MG63 (cell line): ENCODE results near the gene TRIM9. TPM values are rescaled to one million over a fixed set of nuclear protein-coding genes. Genes with fewer than 3 reads are reported as not detected.
"Not testable (repeated sequence)": the region's sequence is repeated elsewhere in the genome, so short reads cannot be mapped to it uniquely, and the experiment has no call there.

Source experiments
- DNase-seq: peaks from one replicate; pipeline ENCODE4 v3.0.0-alpha.2; 2020
- H3K27me3 ChIP-seq: fragments of 250-450 bp; sonication (Bioruptor Pico); 2 replicates; pipeline ENCODE4 v1.5.1; 2020; ENCODE audit warnings: mild to moderate bottlenecking, moderate library complexity
- H3K36me3 ChIP-seq: fragments of 250-450 bp; sonication (Bioruptor Pico); 2 replicates; pipeline ENCODE4 v1.5.1; 2020; ENCODE audit warnings: mild to moderate bottlenecking, moderate library complexity
- H3K4me3 ChIP-seq: fragments of 250-450 bp; sonication (Bioruptor Pico); 2 replicates; pipeline ENCODE4 v1.5.1; 2020; ENCODE audit warnings: mild to moderate bottlenecking, moderate library complexity
- H3K9me3 ChIP-seq: fragments of 250-450 bp; sonication (Bioruptor Pico); 2 replicates; pipeline ENCODE4 v1.5.1; 2020; ENCODE audit warnings: mild to moderate bottlenecking, moderate library complexity
- total RNA-seq: library from RNA; depleted of rRNA; stranded (reverse); fragments of >200 nt; shearing (Covaris generic); gene quantifications from 2 replicates; pipeline ENCODE4 v1.2.3, GENCODE V29; 2014; ENCODE audit warnings: low replicate concordance

Gene TRIM9
- total RNA-seq, 1 experiment from 2014 or later, result 0.33 TPM

DNA sequence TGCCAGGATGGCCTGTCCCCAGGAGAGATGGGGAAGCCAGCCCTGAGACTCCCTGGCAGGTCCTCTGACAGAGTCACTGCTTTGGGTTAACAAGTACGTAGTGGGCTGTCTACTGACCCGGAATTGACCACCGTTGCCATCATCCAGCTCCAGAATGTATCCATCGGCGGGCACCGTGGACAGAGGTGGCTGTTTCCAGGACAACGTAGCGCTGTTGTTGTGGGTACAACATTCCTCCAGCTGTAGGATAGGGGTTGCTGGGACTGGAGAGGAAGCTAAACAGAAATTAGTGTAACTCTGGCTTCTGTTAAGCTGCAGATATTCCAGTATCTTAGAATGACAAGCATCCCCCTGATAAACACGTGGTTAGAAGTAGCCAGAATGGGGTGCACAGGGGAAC is 94.3 kb downstream of the TRIM9 start:
- Histone ChIP-seq H3K36me3 (no peaks in the 10 kb centered on the region), H3K9me3 (no peaks in the 10 kb centered on the region), H3K4me3 (no peak overlapping the region), H3K27me3 (no peaks in the 10 kb centered on the region)
- DNase-seq, result no peak

DNA sequence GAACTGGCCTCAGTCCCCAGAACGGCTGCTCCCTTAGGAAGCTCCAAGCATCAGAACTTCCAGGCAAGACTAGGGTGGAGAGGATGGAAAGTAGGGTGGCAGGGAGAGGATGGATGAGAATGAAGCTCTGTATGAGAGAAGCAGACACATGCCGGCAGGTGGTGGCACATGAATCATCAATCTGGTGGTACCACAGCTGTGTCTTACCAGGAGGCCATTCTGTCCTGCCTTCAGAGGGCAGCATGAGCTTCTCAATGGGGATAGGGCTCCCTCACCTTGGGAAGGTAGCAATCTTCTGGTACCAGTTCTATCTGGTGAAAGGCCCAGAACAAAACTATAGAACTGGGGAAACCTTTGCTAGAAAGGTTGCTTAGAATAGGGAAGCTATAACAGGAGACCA is 95.2 kb downstream of the TRIM9 start:
- H3K36me3 ChIP-seq, result no peaks in the 10 kb centered on the region
- no peaks in the 10 kb centered on the region for H3K9me3 ChIP-seq
- no peaks in the 10 kb centered on the region for H3K27me3 ChIP-seq
- no peak for DNase-seq
- no peak overlapping the region for H3K4me3 ChIP-seq

DNA sequence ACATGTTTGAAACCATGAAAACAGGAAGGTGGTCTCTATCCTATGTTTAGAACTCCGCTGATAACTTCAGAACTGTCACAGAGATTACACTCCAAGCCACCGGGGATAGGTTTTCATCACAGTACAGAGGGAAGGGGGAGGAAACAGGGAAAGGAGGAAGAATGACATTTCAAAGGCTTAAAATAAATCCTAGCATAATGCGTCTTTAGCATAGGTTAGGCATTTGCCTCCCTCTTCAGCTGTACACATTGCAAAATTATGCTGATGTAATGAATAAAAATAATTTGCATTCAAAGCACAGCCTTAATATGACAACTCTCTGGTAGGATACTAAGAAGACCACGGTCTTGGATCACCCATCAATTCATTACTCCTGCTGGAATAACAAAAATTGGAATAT is 96.3 kb downstream of the TRIM9 start:
- DNase-seq, result no peak
- H3K27me3 ChIP-seq, result no peaks in the 10 kb centered on the region

DNA sequence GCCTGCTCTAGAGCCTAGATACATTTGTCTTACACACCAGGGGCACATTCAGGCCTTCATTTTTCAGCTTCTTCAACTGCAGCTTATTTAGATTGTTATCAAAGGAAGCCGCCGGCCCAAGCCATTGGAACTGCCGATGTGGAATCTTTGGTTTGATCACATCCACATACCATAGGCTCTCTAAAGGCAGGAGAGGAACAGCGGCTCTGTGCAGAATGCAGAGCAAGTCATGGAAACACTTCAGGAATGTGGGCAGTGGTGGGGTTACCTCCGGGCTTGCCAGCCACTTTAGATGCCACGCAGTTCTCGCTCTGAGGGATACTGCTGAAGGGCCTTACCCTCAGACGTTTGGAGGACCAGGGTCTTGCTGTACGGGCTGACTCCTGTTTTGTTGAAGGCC is 97.2 kb downstream of the TRIM9 start:
- no peak overlapping the region for H3K4me3 ChIP-seq
- H3K36me3 ChIP-seq, result no peaks in the 10 kb centered on the region
- H3K9me3 ChIP-seq, result no peaks in the 10 kb centered on the region
- no peaks in the 10 kb centered on the region for H3K27me3 ChIP-seq
- no peak for DNase-seq

More for the DNA sequence above, 96.3 kb downstream of the TRIM9 start:
- H3K4me3 ChIP-seq, result no peak overlapping the region
- no peaks in the 10 kb centered on the region for H3K9me3 ChIP-seq
- no peaks in the 10 kb centered on the region for H3K36me3 ChIP-seq

DNA sequence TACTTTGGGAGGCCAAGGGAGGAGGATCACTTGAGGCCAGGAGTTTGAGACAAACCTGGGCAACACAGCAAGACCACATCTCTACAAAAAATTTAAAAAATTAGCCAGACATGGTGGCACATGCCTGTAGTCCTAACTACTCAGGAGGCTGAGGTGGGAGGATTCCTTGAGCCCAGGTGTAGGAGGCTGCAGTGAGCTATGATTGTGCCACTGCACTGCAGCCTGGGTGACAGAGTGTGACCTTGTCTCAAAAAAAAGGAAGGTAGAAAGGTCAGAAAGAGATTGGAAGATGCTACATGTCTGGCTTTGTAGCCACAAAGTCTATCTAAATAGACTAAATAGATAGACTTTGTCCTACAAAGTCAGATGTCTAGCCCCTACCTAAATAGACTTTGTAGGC is 100.7 kb downstream of the TRIM9 start:
- not testable (repeated sequence) for DNase-seq, H3K27me3 ChIP-seq, H3K36me3 ChIP-seq, H3K4me3 ChIP-seq, H3K9me3 ChIP-seq

DNA sequence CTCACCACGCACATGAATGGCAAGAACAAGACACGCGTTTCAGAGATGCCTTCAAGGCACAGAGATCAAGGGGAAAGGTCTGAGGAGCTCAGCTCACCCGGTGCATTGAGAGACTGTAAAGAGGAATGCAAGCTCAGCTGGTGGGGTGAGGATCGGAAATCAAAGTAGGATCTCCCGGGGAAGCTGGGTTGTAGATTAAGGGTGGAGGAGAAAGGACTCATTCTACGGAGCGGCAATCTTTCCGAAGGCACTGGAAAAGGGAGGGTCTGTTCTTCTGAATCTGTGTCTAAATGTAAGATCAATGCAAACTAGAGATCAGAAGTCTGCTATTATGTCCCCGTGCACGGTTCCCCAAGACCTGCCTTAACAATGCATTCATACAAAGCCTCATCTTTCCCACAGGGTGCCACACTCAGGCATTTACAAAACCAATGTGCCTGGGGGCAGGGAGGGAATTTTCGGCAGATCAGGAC is 109.0 kb downstream of the TRIM9 start:
- no peak overlapping the region for H3K4me3 ChIP-seq
- no peaks in the 10 kb centered on the region for H3K27me3 ChIP-seq
- no peaks in the 10 kb centered on the region for H3K9me3 ChIP-seq
- H3K36me3 ChIP-seq, result no peaks in the 10 kb centered on the region
- DNase-seq, result no peak

DNA sequence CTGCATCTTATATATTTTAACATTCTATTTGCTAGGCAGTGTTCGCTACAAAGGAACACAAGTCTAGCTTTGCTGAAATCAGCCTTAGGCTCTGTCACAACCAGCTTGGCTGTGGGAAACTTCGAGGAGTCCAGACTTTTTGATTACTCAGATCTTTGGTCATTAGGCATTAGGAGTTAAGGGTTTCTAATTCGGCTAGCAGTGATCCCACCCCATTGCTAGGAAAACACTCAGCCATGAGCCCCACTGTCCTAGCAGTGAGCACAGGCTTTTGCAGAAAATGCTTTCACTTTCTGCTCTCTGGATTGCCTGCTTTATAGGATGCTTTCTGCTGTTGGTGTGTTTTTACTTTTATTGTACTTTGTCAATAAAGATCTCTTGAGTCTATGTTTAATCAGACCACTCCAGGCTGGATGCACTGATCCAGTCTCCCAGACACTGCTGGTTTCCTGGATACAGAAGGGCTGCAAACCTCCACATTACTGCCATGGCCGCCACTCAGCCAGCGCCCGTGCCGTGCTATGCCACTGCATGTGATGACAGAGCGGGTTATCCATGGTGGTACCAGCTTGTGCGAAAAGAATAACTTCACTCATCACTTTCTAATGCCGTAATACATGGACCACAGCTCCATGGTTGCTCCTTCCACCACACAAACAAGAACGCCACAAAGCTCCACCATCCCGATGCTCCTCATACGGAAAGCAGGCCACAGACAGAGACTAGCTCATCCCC is 109.6 kb downstream of the TRIM9 start:
- no peak for DNase-seq
- H3K27me3 ChIP-seq, result no peaks in the 10 kb centered on the region

DNA sequence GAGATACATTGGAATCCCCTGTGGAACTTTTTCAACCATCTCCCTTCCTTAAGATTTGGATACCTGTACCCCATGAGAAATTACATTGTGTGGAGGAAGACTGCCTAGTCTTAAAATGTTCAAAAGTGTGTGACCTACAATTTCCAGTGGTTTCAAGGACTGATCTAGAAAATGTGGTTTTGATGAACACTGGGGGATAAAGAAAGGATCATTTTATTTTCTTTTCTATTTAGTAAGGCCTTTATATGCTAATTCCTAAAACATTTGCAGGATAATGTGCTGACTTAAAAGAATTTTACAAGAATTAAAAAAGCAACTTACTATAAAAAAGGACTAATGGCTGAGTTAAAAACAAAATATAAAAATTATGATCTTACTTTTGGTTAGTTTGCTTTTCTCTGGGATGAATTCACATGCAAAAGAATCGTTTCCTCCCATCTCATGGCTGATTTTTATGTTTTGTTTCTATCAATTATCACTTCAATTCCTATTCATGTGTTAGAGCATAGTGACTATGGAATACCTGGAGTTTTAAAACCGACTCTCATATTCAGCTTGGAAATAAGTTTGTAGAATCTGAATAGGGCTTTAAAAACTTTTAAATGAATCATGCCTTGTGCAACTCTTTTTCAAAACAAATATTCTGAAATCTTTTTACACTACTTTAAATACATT is 110.7 kb downstream of the TRIM9 start:
- Histone ChIP-seq H3K4me3 (no peak overlapping the region), H3K36me3 (no peaks in the 10 kb centered on the region)
- DNase-seq, result no peak

More for the DNA sequence above, 109.6 kb downstream of the TRIM9 start:
- no peak overlapping the region for H3K4me3 ChIP-seq
- H3K9me3 ChIP-seq, result no peaks in the 10 kb centered on the region
- H3K36me3 ChIP-seq, result no peaks in the 10 kb centered on the region

DNA sequence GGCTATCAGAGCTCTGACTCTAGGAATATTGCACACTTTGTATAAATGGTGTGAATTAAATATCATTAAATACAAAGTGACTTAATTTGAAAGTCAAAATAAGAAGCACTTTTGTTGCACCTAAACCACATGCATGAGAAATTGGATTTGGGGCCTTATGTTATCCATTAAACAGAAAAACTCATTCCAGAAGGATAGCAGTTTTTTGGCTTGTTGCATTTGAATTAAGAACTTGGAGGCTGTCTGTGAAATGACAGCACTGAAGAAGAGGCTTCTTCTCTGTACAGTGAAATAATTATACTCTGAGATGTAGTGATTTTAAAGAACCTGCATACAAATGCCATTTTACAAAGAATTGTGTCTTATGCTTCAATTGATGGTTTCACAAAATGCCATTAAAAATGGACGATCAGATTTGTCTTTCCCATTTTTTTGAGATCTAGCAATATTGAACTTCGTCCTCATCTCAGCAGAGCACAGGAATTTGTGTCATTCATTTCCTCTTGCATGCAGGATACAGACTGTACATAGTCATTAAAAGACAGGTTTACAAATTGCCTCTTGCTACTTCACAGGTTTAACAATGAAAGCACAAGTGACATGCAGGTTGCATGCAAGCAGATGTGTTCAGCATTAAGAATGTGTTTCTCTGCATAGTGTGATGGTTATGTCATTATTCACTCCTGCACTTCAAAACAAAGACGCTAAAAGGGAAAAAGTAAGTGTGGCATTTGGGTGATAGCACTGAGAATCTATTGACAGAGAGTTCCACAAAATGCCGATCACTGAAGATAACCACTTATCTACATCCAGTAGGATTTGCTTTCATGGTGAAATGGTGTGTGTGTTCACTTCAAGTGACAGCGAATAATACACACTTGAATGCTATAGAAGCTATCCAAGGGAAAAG is 114.7 kb downstream of the TRIM9 start:
- Histone ChIP-seq H3K27me3 (no peaks in the 10 kb centered on the region), H3K4me3 (no peak overlapping the region)

More for the DNA sequence above, 110.7 kb downstream of the TRIM9 start:
- H3K9me3 ChIP-seq, result no peaks in the 10 kb centered on the region
- H3K27me3 ChIP-seq, result no peaks in the 10 kb centered on the region

DNA sequence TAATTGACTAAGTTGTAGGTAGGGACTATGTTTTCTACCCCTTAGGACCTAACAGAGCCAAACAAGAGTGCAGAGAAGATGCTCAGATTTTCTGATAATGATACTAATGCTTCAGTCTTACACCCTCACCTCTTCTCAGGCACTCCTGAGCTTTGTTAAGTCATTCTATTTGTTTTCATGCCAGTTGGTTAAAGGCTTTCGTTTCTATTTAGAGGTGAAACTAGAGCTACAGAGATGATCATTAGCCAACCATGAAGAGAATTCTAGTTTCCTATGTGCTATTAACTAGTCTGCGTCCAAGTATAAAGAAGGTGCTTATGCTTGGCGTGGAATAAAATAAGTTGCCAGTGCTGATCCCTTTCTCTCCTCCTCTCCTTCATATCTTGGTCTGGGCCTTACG is 116.0 kb downstream of the TRIM9 start:
- no peak for DNase-seq
- Histone ChIP-seq H3K27me3 (no peaks in the 10 kb centered on the region), H3K4me3 (no peak overlapping the region), H3K9me3 (no peaks in the 10 kb centered on the region), H3K36me3 (no peaks in the 10 kb centered on the region)

More for the DNA sequence above, 114.7 kb downstream of the TRIM9 start:
- Histone ChIP-seq H3K36me3 (no peaks in the 10 kb centered on the region), H3K9me3 (no peaks in the 10 kb centered on the region)
- no peak for DNase-seq

DNA sequence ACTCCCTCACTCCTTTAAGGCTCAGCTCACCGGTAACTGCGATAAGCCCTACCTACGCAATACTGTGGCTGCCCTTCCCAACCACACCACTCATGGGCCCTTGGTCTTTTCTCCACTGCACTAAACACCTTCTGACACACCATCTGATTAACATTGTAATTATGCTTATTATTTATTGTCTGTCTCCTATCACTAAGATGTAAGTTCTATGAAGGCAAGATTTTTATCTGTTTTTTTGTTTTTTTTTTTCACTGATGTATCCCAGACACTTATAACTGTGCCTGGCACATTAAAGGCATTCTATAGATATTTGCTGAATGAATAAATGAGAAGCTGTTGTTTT is 116.4 kb downstream of the TRIM9 start:
- no peaks in the 10 kb centered on the region for H3K9me3 ChIP-seq
- no peak overlapping the region for H3K4me3 ChIP-seq
- no peak for DNase-seq
- H3K36me3 ChIP-seq, result no peaks in the 10 kb centered on the region
- H3K27me3 ChIP-seq, result no peaks in the 10 kb centered on the region

DNA sequence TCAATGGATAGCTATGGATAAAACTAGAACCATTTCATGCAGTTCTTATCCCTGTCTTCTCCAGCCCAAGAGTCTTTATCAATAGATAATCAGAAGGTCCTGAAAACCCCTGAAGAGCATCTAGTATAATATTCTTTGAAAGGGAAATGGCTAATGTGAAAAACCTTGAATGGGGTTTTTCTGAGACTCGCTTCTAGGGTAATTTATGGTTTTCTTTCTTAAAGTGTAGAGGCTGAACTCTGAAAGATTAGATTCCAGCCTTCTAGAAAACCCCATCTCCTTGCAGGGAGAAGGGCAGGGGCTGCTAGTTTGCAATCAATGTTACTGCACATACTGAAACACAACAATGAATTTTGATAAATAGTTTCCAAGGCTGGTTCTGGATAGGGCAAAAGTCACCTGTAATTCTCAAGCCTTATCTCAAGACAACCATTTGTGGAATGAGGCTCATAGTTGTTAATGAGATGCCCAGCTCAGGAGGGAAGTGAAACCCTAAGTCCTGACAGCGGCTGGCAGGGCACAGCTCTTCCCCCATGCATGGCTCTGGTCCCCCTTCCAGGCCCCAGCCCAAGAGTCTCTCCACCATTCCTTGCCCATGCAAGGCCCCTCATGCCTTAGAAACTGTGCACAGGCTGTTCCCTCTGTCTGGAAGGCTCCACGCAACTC is 116.9 kb downstream of the TRIM9 start:
- Histone ChIP-seq H3K9me3 (no peaks in the 10 kb centered on the region), H3K4me3 (no peak overlapping the region), H3K27me3 (no peaks in the 10 kb centered on the region), H3K36me3 (no peaks in the 10 kb centered on the region)
- DNase-seq, result no peak

DNA sequence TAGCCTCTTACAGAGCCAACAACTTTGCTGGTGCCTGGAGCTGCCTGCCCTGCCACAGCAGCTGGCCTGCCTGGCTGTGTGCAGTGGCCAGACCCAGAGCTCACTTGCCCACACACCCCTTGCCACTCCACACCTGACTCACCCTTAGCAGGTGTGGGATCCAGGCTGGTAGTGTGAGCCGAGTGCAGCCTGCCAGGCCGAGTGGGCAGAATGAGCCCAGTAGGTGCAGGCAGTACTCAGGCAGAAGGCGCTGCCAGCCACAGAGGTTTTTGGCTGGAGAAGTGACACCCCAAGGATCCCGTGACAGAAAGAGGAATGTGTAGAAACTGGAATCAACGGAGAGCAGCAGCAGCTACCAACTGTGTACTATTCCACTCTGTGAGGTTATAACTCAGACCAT is 120.8 kb downstream of the TRIM9 start:
- no peaks in the 10 kb centered on the region for H3K27me3 ChIP-seq
- no peaks in the 10 kb centered on the region for H3K9me3 ChIP-seq
- no peaks in the 10 kb centered on the region for H3K36me3 ChIP-seq
- H3K4me3 ChIP-seq, result no peak overlapping the region
- no peak for DNase-seq

DNA sequence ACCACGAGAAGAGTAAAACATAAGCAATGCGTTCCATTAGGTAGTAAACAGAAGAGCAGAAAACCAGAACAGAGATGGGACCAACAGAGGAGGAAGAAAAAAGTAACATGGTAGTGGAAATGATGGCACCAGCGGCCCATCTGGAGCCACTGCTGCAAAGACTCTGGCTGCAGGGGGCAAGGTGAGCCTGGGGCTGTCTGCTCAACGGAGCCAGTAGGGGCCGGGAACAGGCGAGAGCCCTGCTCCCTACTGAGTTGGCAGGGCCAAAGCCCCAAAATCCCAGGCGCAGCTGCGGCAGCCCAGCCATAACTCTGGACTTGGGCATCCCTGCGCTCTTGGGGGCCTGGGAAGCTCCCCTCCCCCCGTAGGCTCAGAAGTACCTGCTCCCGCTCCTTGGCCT is 122.2 kb downstream of the TRIM9 start:
- Histone ChIP-seq H3K9me3 (no peaks in the 10 kb centered on the region), H3K27me3 (no peaks in the 10 kb centered on the region), H3K4me3 (no peak overlapping the region), H3K36me3 (no peaks in the 10 kb centered on the region)
- DNase-seq, result no peak

DNA sequence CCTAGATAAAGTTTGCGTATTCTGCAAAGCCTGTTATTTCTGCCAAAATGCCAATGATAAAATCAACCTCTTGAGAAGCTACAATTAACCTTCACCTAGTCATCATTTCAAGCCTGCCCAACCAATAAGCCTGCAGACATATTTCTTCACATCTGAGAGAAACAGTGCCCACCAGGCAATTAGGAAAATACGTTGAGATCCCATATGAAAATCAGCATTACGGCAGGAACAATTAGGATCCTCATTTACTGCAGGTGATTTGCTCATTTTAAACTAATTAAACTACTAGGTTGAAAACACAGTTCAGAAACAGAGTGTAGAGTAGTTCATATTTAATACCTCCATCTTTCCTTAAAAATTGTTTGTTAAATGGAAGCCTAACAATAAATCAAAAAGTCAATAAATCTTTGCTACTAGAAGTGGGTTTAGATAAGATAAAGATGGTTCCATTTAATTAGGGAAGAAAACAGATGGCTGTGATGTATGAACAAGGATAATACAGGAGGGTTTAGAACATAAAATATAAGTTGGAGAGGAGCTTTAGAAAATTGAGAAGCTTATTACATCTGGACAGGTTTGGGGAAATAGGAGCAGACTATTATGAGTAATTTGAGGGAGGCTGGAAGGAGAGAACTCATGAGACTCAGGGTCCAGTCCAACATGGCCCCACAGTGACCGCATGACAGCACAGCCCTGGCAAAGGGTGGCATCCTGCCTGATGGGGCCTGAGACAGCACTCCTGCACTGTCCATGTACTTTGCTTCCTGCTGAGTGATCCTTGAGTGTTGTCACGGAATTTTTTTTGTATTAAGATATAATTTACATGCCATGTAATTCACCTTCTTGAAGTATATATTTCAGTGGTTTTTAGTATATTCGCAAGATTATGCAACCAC is 123.8 kb downstream of the TRIM9 start:
- DNase-seq, result no peak
- no peak overlapping the region for H3K4me3 ChIP-seq
- H3K36me3 ChIP-seq, result no peaks in the 10 kb centered on the region
- H3K27me3 ChIP-seq, result no peaks in the 10 kb centered on the region
- H3K9me3 ChIP-seq, result no peaks in the 10 kb centered on the region

DNA sequence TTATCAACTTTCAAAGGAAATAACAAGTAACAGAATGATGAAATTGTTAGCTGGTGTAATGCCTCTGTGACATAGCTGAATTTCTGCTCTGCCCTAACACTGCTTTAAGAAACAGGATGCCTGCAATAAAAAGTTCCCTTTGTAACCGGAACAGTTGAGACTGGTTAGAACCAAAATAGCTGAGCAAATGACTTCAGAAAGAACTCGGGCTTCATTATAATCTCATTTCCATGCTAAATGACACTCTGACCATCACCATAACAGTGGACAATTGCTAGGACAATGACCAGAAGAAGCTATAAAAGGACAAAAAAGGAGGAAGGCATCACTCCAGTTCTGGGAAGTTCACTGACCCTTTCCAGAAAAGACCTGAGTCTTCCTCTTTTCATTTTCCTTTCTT is 127.1 kb downstream of the TRIM9 start:
- Histone ChIP-seq H3K9me3 (no peaks in the 10 kb centered on the region), H3K27me3 (no peaks in the 10 kb centered on the region), H3K36me3 (no peaks in the 10 kb centered on the region), H3K4me3 (no peak overlapping the region)
- DNase-seq, result no peak
